ENCODE measurements around the gene CHERP. TPM values are rescaled to one million over a fixed set of nuclear protein-coding genes. Genes with fewer than 3 reads are reported as not detected.

The CHERP gene, protein sequence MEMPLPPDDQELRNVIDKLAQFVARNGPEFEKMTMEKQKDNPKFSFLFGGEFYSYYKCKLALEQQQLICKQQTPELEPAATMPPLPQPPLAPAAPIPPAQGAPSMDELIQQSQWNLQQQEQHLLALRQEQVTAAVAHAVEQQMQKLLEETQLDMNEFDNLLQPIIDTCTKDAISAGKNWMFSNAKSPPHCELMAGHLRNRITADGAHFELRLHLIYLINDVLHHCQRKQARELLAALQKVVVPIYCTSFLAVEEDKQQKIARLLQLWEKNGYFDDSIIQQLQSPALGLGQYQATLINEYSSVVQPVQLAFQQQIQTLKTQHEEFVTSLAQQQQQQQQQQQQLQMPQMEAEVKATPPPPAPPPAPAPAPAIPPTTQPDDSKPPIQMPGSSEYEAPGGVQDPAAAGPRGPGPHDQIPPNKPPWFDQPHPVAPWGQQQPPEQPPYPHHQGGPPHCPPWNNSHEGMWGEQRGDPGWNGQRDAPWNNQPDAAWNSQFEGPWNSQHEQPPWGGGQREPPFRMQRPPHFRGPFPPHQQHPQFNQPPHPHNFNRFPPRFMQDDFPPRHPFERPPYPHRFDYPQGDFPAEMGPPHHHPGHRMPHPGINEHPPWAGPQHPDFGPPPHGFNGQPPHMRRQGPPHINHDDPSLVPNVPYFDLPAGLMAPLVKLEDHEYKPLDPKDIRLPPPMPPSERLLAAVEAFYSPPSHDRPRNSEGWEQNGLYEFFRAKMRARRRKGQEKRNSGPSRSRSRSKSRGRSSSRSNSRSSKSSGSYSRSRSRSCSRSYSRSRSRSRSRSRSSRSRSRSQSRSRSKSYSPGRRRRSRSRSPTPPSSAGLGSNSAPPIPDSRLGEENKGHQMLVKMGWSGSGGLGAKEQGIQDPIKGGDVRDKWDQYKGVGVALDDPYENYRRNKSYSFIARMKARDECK
- 19.7 TPM for total RNA-seq
- long read RNA-seq, full-length matches to known transcripts = 5 of 29 reads
- long read RNA-seq, partial matches to known transcripts = 17 of 29 reads
- long read RNA-seq, other reads (novel, unspliced or antisense) = 7 of 29 reads

DNA sequence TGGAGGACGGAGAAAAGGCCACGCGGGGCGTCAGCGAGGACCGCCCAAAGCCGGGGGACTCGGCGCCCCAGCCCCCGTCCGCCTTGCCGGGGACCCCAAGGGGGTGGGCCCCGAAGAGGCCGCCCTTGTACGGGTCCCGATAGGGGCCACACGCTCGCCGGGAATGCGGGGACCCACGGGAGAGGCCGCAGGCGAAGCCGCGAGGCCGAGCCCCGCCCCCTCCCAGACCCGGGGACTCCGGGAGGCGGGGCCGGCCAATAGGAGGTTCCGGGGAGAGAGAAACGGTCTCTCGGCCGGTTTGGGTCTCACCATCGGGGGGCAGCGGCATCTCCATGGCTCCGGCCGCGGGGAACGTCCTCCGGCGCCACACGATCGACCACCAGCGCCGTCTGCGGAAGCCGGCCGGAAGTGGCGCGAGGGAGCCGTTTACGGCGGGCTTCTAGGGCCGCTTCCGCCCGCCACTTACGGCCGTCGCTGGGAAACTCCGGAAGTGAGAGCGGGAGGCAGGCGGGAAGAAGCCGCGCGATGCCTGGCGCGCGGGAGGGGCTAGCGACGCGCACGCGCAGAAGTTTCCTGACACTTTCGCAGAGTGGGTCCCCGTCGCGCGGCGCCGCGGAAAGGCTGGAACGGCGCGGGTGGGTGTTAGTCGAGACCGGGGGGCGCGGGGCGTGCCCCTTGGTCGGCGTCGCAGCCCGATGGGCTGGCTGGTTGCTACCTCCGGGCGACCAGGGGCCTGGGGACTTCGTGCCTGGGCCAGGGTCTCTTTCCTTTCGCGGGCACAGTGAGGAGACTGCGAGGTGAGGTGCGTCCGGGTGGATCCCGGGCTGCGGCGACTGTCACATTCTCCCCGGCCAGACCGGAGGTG lies at the start of gene CHERP:
Gene CHERP, minus strand, starts transcription at position 393 of the 865 bp plus-strand sequence. Its CDS starts 59 bp downstream, at position 334.
- DNase-seq (peak; percentile 97), ATAC-seq (ENCODE audit: poor library complexity) (peak; percentile 98)
- intact Hi-C loops (cut with DNase I) = no loop called here

DNA sequence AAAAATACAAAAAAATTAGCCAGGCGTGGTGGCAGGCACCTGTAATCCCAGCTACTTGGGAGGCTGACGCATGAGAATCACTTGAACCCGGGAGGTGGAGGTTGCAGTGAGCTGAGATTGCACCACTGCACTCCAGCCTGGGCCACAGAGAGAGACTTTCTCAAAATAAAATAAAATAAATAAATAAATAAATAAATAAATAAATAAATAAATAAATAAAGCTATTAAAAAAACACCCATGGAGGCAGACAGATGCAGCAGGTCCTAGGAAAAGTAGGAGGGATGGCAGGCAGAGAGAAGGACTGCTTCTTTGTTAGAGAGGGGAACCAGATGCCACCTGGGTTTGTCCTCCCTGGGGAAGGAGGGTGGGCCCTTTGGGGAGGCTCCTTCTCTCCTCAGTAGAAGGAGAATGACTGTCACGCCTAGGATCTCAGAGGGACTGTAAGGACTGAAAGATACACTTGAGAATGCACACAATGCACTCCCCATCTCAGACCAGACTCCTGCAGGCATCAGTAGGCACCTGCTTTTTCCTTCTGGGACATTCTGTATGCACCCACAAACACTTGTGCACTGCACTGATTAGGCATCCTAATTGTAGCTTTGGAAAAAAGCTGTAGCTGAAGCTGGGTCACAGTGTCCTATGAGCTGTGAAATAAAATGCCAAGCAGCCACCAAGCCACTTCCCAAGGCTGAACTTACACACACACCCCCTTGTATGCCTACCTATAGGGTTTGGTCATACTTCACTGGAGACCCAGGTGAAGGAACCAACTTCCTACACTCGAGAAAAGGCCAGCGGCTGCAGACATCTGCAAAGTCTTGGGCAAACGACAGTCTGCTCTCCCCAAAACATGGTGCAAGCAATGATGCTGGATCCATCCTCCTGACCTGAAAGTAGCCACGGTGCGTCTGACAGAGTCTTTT lies 48.9 kb upstream of the CHERP start:
- intact Hi-C loops (cut with DNase I) = no loop called here
- DNase-seq = no peak
- ATAC-seq (ENCODE audit: poor library complexity) = no peak

DNA sequence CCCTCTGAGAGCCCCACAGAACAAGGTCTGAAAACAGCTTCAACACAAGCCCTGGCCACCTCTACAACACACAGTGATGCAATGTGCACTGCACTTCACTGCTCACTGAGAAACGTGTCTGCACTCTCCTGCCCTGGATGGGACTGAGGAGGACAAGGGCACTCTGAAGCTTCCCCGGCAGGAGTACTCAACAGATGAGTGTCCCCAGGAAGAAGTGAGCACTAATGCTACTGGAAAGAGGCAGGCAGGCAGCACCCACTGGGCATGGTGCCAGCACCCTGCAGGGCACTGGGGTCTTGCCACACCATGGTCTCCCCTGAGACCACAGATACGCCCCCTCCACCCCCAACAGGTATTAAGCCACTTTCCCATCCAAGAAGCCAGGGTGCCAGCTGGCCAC lies 47.7 kb upstream of the CHERP start:
- no peak for ATAC-seq (ENCODE audit: poor library complexity)
- DNase-seq = no peak
- intact Hi-C loops (cut with DNase I) = no loop called here

DNA sequence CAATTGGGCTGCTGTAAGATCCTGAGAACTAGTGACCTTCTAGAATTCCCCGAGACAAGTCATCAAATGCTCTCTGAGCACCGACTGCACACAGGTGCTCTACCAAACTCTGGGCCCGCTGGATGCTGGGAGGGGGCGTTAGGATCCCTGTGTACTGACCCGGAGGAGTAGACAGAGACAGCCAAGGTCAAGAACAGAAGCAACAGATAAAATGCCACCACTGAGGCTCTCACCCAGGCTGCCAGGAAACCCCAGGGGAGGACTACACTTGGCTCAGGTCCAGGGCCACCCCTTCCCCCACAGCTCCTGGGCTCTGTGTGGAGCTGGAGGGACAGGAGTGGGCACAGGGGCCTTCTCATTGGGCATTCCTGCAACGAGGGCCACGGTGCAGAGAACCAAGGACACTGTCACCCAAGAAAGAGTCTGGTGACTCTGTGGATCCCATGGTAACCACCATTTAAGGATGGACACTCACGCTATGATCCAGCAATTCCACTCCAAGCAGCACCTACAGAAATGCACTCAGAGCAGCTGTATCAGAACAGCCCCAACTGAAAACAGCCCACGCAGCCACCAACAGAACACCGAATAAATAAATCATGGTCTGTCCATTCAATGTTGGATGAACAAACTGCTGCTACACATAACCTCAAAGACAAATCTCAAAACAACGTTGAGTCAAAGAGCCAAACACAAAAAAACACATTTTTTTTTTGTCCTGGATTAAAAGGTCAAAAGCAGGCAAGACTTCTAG lies 46.8 kb upstream of the CHERP start:
- intact Hi-C loops (cut with DNase I) = no loop called here
- ATAC-seq (ENCODE audit: poor library complexity) = no peak
- DNase-seq = no peak

DNA sequence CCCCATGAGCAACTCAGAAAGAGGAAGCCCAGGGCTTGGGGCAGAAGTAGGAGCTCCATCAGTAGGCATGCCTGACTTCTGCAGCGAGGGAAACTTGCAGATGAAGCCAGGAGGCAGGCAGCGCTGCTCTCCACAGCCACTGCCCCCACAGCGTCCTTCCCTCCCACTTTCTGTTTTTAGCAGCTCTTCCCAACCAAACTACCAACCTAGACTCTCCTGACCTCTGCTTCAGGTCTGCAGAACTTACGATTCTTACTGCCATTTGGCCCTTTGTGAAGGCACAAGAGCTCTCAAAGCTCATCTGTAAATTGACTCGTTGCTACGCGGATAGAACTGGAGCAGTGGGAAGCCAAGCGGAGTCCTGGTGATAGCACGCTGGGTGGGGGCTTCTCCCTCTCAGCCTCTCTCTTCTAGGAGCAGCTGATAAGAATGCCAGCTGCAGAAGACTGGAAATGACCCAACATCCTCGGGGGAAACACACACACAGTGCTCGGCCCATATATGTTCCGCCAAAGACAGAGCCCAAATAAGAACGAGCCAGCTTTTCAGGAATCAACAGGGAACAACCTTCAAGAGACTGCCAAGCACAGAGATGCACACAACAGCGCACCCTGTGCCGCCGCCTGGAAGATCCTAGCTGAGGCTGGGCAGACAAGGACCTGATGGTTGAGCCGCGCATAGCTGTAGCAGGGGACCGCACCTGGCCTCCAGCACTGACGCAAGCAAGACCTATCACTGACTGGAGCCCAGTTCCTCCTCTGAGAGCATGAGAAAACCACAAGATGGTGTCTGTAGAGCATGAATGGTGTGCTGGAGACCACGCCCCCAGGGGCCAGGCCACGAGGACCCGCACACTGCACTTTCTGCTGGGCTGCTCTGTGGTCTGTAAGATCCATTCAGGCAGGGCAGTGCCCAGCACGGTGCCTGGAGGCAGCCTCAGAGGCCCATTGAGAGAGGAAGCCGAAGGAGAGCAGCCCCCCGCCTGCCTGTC lies 45.9 kb upstream of the CHERP start:
- no peak for DNase-seq
- peak; percentile 56 for ATAC-seq (ENCODE audit: poor library complexity)
- intact Hi-C loops (cut with DNase I) = no loop called here

DNA sequence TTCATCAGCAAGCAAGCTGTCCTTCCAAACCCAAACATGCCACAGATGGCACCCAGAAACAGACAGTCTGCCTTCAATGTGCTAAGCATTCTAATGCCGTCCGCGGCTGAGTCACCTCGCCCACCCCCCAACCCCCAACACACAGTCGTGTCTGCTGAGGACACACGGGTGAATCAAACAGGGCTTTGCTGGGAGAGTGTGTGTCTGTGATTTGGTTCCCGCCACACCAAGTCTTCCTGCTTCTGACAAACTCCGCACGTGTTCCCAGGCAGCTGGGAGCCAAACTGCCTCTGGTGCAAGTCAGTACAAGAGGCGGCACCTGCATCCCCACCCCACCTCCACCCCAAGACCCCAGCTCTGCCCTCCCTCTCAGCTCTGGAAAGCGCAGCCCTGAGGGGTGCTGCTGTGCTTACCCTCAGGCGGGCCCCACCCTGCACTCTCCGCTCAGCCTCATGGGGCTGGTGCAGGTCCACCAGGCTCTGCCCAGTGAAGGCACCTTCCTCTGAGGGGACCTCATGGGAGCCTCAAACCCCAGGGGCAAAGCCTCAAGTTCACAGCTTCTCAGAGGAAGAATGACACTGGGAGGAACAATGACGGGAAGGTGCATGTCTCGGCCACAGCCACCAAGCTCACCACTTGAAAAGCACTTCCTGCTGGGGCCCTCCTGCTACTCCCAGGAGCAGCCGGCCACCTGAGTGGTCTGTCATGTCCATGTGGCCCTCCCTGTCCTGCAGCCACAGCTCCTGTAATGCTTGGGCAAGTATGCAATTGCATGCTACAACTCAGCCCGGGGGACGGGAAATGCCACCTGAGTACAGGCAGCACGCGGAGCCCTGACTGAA lies 45.0 kb upstream of the CHERP start:
- DNase-seq = peak; percentile 65
- intact Hi-C loops (cut with DNase I) = no loop called here
- no peak for ATAC-seq (ENCODE audit: poor library complexity)

DNA sequence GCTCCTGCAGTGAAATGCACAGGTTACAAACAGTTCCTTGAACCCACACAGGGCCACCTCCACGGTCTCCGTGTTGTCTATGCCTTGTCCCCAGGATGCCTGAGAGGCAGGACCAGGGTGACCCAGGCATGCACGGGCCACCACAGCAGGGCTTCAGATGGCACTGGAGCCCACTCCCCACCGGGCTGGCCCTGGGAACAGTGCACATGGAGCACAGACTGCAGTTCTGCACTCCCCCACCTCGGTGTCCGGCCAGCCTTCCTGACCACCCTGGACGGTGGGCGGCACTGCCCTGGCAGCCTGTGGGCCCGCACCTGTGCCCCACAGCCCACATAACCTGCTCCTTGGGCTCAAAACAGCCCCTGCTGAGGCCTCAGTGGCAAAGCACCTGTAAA lies 44.2 kb upstream of the CHERP start:
- intact Hi-C loops (cut with DNase I) = no loop called here
- DNase-seq (no peak), ATAC-seq (ENCODE audit: poor library complexity) (no peak)

DNA sequence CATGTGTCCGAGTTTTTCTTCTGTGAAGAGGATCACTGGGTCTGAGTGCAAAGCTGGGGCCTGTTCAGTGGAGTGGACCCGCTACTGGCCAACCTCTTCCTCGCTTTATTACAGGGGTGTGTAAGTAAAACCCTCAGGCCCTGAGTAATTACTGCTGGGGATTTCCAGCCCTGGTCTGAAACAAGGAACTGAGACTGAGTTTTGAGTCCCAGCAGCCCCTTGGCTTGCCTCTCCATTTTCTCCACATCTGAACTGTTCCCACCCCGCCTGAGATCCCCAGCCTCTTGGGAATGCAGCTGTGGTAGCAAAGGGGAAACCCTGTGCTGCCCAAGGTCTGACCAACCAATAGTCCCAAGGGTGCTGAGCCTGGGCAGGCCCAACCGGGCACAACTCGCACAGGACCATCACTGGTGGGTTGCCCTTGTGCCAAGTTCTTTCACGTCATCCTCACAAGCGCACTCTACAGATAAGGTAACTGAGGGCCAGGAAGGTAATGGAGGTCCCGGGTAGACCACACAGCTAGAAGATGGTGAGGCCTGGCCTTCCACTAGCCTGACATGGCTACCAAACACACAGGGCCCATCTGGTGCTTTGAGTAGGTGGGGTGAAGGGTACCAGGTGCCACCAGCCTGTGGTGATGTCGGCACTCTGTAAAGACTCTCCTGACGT lies 43.7 kb upstream of the CHERP start:
- intact Hi-C loops (cut with DNase I) = no loop called here
- no peak for ATAC-seq (ENCODE audit: poor library complexity)
- no peak for DNase-seq

DNA sequence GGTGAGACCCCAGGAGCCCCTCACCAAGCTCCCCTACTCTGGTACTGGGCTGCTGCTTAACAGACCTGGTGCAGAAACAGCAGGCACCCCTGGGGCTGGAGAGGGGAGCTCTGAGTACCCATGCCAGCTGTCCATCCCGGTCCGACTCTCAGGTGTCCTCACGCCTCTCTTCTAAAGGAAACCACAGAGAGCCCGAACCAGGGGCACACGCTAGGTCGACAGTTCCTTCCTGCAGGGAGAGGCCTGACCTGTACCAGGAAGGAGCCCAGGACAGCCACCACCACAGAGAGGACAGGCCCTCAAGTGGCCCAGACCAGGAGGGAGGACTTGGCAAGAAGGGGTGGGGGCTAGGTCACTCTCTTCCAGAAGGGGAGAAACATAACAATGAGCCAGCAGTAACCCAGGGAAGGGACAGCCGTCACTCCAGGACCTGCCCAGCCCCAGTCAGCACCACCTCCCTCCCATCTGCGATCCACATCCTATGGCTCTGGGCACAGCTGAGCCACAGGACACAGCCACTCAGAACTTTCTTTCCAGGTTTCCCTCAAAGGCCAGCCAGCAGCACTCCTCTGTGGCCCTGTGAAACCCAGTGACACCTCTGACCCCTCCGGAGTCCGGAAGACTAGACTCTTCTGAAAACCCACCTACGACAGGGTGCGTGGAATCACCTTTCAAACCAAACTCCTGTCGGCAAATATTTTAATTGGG lies 43.0 kb upstream of the CHERP start:
- no peak for ATAC-seq (ENCODE audit: poor library complexity)
- DNase-seq = no peak
- intact Hi-C loops (cut with DNase I) = no loop called here

DNA sequence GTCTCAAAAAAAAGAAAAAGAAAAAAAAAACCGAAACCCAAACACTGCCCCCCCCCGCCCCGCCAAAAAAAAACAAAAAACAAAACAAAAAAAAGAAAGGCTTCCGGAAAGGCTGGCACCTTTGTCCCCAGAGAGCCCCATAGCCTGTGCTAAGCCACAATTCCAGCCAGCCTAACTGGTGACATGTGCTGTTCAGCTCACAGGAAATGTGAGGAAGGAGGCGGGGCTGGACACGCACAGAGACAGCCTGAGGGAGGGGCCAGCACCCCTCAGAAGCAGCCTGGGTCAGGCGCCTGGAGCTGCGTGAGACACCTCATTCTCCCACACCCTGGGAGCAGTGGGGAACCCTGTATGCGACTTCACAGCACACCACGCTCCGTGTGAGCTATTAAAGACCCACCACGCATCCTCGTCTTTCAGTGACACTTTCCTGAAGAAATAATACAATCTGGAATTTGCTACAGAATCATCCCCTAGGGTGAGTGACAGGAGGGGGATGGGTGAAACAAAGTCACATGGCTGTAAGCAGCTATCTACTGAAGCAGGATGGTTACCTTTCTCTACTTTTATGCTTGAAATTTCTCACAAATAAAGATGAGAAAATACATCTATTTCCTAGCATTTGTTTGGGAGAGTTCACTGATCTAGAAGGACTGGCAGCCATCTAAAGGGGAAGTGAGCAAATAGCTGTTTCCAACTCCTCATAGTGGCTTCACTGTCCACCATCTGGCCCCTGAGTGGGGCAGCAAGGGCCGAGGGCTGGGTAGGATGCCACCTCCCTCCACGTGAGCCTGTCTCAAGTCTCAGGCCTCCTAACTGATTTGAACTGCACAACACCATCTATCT lies 42.2 kb upstream of the CHERP start:
- intact Hi-C loops (cut with DNase I) = no loop called here

DNA sequence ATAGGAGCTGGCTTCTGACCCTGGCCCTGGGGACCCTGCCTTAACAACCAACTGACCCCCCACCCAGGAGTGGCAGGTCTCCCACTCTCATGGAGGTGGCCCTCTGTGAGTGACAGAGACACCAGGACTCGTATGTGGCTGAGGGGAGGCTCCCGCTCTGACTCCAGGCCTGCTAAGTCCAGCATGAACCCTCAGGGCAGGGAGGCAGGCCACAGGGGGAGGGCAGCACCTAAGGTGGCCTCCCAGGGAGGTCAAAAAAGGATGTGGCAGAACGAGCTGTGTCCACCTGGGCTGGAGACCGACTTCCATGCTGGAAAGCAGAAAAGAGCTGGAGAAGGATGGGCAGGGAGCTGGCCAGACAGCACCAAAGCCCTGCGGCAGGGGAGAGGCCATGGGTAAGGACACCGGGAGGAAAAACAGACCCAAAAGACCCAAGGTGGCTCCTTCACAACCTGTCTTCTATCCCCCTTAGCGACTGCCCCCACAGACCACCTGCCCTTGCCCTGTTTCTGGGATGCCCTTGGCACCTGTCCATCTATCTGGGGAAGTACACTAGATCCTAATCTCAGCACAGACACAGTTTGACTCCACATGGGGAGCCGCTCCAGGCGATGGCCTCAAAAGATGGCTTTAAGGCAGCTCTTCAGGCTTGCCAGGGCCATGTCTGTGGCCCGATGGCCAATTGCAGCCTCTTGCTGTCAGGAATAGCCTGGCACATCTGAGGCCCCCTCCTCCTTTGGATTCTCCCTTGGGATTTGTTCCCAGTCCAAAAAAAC lies 40.4 kb upstream of the CHERP start:
- ATAC-seq (ENCODE audit: poor library complexity) (no peak), DNase-seq (no peak)
- intact Hi-C loops (cut with DNase I) = no loop called here

More for the DNA sequence above, 42.2 kb upstream of the CHERP start:
- peak; percentile 89 for DNase-seq
- ATAC-seq (ENCODE audit: poor library complexity) = peak; percentile 74

DNA sequence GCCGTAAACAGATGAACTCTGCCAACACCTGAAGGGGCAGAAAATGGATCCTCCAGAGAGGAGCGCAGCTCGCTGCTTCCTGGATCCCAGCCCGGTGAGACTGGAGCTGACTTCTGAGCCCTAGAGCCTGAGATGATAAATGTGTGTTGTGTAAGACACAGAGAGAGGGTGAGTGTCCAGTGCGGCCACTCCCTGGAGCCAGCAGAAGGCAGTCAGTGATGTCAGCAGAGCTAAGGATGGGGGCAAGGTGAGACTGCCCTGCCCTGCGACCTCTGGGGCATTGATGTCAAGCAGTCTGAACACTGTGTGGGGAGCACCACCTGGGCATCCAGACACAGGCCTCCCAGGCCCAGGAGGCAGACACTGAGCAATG lies 39.7 kb upstream of the CHERP start:
- intact Hi-C loops (cut with DNase I) = no loop called here
- ATAC-seq (ENCODE audit: poor library complexity) (no peak), DNase-seq (no peak)

Data from Right ventricle myocardium superior (tissue), 1 donor.